Measurements from ENCODE around the gene ANKRD34C. TPM values are rescaled to one million over a fixed set of nuclear protein-coding genes. Genes with fewer than 3 reads are reported as not detected.

ANKRD34C gene
- total RNA-seq, 1 experiment from 2014 or later = not detected

DNA sequence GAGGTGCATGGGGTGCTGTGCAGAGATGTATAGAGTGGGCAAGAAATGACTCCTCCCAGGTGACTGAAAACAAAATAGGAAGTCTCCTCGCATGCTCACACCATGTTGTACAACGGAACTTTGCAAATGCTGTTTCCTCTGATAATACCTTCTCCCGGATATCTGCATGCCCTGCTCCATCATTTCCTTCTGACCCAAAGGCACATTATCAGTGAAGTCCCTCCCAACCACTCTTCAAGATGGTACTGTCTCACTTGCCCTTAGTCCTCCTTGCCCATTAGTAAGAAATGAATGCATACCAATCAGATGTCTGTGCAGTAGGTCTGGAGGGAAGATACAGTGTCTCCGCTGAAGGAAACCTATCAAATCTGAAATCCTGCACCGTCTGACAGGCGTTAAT, 40.4 kb downstream of the ANKRD34C start:
- Histone ChIP-seq H3K27ac (ENCODE audit: insufficient read length, low read depth, low read length) (no peak overlapping the region), H3K4me2 (ENCODE audit: insufficient read depth, insufficient read length, low read length) (no peak overlapping the region), H3K14ac (ENCODE audit: insufficient read depth, low read length) (no peak overlapping the region), H2AFZ (ENCODE audit: low read length) (no peak overlapping the region), H2BK5ac (ENCODE audit: insufficient read length, low read length) (no peak overlapping the region), H2BK12ac (ENCODE audit: insufficient read length, low read depth, low read length) (no peak overlapping the region), H3K23me2 (ENCODE audit: insufficient read length, low read depth, low read length, poor library complexity, severe bottlenecking) (no peaks in the 10 kb centered on the region), H3K56ac (ENCODE audit: insufficient read length, low read depth, low read length) (no peak overlapping the region), H3K9me3 (ENCODE audit: control insufficient read depth, low read depth, low read length) (peaks cover 8% of the 10 kb centered on the region), H3K27me3 (ENCODE audit: insufficient read depth, low read length) (no peaks in the 10 kb centered on the region), H3K18ac (ENCODE audit: insufficient read length, low read depth, low read length) (no peak overlapping the region), H3K79me2 (ENCODE audit: insufficient read depth, low read length) (no peaks in the 10 kb centered on the region), H4K8ac (replicated peaks; ENCODE audit: insufficient read length, low read depth, low read length) (no peak overlapping the region), H4K20me1 (ENCODE audit: control insufficient read depth, insufficient read depth, insufficient read length) (no peaks in the 10 kb centered on the region), H4K91ac (ENCODE audit: insufficient read length, low read depth, low read length) (no peak overlapping the region), H4K5ac (ENCODE audit: insufficient read length, low read depth, low read length) (no peak overlapping the region), H3K9ac (ENCODE audit: extremely low read depth, insufficient read length, low read length) (no peak overlapping the region), H2AK5ac (ENCODE audit: insufficient read length, low read length) (no peak overlapping the region), H3K4ac (ENCODE audit: low read depth, low read length) (no peak overlapping the region), H3T11ph (ENCODE audit: low read length) (no peak overlapping the region), H3K4me1 (ENCODE audit: insufficient read depth, low read length) (no peaks in the 10 kb centered on the region), H2BK15ac (ENCODE audit: low read depth, low read length) (no peak overlapping the region), H3K79me1 (ENCODE audit: insufficient read depth, low read depth, low read length, poor library complexity, severe bottlenecking) (peaks cover 4% of the 10 kb centered on the region), H2BK20ac (ENCODE audit: low read depth, low read length, poor library complexity, severe bottlenecking) (no peak overlapping the region), H3K23ac (ENCODE audit: insufficient read length, low read depth, low read length) (no peak overlapping the region), H2BK120ac (ENCODE audit: low read depth, low read length, poor library complexity, severe bottlenecking) (no peak overlapping the region)
- Mint-ChIP-seq H3K27ac (no peak overlapping the region), H3K4me1 (no peaks in the 10 kb centered on the region), H3K36me3 (ENCODE audit: insufficient read depth in 1 of 3, low read depth in 3 of 3) (peaks cover 34 to 61% (median 45%) of the 10 kb centered on the region in 3 experiments), H3K9me3 (peaks cover 7 to 10% of the 10 kb centered on the region in 2 experiments), H3K4me3 (no peak overlapping the region), H3K27me3 (ENCODE audit: low read depth) (no peaks in the 10 kb centered on the region)
- WGBS (ENCODE audit: extremely low coverage, insufficient read length, low lambda C conversion rate) = no CpG with 5 or more reads among the region's 6 CpGs
- DNase-seq = no peak
- TF ChIP-seq, protein P1, sequence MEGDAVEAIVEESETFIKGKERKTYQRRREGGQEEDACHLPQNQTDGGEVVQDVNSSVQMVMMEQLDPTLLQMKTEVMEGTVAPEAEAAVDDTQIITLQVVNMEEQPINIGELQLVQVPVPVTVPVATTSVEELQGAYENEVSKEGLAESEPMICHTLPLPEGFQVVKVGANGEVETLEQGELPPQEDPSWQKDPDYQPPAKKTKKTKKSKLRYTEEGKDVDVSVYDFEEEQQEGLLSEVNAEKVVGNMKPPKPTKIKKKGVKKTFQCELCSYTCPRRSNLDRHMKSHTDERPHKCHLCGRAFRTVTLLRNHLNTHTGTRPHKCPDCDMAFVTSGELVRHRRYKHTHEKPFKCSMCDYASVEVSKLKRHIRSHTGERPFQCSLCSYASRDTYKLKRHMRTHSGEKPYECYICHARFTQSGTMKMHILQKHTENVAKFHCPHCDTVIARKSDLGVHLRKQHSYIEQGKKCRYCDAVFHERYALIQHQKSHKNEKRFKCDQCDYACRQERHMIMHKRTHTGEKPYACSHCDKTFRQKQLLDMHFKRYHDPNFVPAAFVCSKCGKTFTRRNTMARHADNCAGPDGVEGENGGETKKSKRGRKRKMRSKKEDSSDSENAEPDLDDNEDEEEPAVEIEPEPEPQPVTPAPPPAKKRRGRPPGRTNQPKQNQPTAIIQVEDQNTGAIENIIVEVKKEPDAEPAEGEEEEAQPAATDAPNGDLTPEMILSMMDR (conservative IDR thresholded peaks at IDR 0.05) = no peak

All from H9 (cell line).